ENCODE data around the gene METTL16.

GRCh38 chr17:2468270-2468669 lies 43.4 kb downstream of the METTL16 start:
- TF ChIP-seq EP300 (IDR thresholded peaks at IDR 0.05; ENCODE audit: low read depth) (no peak), CTCF (IDR thresholded peaks at IDR 0.05) (no peak), POLR2A (IDR thresholded peaks at IDR 0.05) (no peak), POLR2AphosphoS5 (IDR thresholded peaks at IDR 0.05) (no peak)
